Measurements from ENCODE around the gene MAML2. TPM values are rescaled to one million over a fixed set of nuclear protein-coding genes. Genes with fewer than 3 reads are reported as not detected.

The MAML2 gene
- total and polyA plus RNA-seq, 9 of the 15 experiments (the other 6 are each of a cell fraction or from before 2014, with no cell fraction given): 0.79 to 6.8 (median 4.8) TPM

- 0 out of 2 replicates have a peak, but pooled peaks have one; percentile 23 for TF ChIP-seq MGA (IDR thresholded peaks at IDR 0.05)
- peak; percentile 70 for TF ChIP-seq ATF3 (IDR thresholded peaks at IDR 0.05)
- TF ChIP-seq ATF3 (CRISPR knock-in tag; conservative IDR thresholded peaks at IDR 0.05): no peak
- TF ChIP-seq NFXL1 (CRISPR knock-in tag; IDR thresholded peaks at IDR 0.05): no peak
- TF ChIP-seq TBP (optimal IDR thresholded peaks at IDR 0.05; ENCODE audit: low read depth, low read length): no peak
- TF ChIP-seq MAZ (CRISPR knock-in tag; conservative IDR thresholded peaks at IDR 0.05 in 1 of 2, IDR thresholded peaks at IDR 0.05 in 1 of 2): 0 out of 4 replicates have a peak, but pooled peaks of 1 of the 2 experiments have one; percentile 1
Measured at GRCh38 chr11:96303064-96303463, 39.9 kb downstream of the MAML2 start (continued).

All from K562 (cell line).